Hindlimb muscle (tissue), 1 donor: ENCODE data around the gene RAF1. TPM values are rescaled to one million over a fixed set of nuclear protein-coding genes. Genes with fewer than 3 reads are reported as not detected.
"Not testable (repeated sequence)": the region's sequence is repeated elsewhere in the genome, so short reads cannot be mapped to it uniquely, and the experiment has no call there.

Experiments
- DNase-seq: peaks from one replicate; pipeline ENCODE4 v3.0.0-alpha.2; 2013
- polyA plus RNA-seq: library from polyadenylated mRNA; unstranded; fragments of 120-200 nt; gene quantifications from one replicate; pipeline ENCODE4 v1.2.1, GENCODE V29; 2013; ENCODE audit not compliant: insufficient read length

The RAF1 gene
- polyA plus RNA-seq, 1 donor, result 109 TPM

DNA sequence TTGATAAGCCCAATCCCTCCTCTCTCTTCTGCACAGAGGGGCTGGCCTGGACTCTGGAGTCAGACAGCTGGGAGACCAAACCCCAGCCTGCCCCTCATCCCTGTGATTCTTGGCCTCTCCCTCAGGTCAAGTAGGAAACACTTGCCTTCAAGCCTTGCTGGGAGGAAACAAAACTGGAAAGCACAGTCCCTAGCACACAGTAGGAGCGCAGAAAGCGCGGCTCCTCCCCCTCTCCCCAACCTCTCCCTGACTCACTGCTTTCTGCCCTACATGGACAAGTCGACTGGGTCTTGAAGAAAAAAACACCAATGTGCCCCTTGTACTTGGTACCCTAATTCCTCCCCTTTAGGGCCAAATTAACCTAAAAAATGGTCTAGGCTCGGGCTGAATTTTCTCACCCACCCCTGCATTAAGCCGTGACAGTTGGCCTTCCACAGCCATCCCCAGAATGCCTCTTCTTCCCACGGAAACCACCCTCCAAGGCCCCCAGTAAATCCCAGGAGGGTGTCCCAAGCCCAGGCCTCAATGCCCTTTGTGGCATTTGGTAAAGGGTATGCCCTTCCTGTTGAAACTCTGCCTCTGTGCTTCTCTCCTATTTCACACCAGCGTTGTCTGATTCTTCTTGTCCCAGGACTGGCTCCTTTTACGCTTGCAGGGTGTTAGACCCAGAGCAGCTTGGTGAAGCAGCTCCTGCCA is 11.3 kb upstream of the RAF1 start:
- DNase-seq, result no peak

DNA sequence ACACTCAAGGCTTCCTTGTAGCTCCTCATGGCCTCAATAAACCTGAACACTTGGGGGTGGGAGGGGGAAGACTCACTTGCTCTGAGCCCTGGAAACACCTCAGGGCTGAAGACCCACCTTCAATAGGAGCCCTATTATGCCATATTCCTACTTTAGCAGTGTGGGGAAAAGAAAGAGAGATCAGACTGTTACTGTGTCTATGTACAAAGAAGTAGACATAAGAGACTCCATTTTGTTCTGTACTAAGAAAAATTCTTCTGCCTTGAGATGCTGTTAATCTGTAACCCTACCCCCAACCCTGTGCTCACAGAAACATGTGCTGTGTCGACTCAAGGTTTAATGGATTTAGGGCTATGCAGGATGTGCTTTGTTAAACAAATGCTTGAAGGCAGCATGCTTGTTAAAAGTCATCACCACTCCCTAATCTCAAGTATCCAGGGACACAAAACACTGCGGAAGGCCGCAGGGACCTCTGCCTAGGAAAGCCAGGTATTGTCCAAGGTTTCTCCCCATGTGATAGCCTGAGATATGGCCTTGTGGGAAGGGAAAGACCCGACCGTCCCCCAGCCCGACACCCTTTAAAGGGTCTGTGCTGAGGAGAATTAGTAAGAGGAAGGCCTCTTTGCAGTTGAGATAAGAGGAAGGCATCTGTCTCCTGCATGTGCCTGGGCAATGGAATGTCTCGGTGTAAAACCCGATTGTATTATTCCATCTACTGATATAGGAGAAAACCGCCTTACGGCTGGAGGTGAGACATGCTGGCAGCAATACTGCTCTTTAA is 10.2 kb upstream of the RAF1 start:
- DNase-seq, result not testable (repeated sequence)

DNA sequence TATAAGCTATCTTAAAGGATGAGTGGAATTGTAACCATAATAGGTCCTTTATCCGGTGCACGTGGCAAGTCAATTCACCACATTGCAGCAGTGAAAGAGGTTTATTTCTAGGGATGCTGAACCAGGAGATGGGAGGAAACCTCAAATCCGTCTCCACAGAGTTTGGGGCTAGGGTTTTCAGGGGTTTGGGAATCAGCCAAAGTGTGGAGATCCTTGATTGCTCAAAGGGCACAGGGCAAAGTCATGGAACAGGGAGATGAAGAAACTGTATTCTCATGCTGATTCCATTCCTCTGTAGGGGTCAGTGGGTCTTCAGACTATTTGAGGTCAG is 7.2 kb upstream of the RAF1 start:
- no peak for DNase-seq

- DNase-seq, result no peak
These were observed 6.6 kb upstream of the RAF1 start for GRCh38 chr3:12670365-12671119.

- DNase-seq, result peak; percentile 48
These were observed 449 bp downstream of the RAF1 start for GRCh38 chr3:12663401-12663935.

- DNase-seq, result peak; percentile 59
These were observed 1.1 kb downstream of the RAF1 start for GRCh38 chr3:12662593-12663400.

DNA sequence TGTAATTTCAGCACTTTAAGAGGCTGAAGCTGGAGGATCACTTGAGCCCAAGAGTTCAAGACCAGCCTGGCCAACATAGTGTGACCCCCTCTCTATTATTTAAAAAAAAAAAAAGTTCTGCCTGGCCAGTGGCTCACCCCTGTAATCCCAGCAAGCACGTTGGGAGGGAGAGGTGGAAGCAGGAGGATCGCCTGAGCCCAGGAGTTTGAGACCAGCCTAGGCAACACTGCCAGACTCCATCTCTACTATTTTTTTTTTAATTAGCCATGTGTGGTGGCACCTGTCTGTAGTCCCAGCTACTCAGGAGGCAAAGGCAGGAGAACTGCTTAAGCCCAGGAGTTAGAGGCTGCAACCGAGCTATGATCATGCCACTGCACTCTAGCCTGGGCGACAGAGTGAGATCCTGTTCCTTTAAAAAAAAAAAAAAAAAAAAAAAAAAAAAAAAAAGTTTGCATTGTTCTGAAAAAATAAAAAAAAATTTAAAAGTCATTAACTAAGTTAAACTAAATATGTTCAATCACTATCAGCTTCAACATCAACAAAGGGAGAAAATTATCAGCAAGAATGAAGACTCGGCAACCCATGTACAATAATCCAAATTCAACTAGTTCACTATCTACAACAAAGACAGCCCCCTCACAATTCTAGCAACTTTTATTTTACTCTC is 1.9 kb downstream of the RAF1 start:
- DNase-seq, result no peak

- not testable (repeated sequence) for DNase-seq
These were observed 2.5 kb downstream of the RAF1 start for GRCh38 chr3:12661375-12661774.

DNA sequence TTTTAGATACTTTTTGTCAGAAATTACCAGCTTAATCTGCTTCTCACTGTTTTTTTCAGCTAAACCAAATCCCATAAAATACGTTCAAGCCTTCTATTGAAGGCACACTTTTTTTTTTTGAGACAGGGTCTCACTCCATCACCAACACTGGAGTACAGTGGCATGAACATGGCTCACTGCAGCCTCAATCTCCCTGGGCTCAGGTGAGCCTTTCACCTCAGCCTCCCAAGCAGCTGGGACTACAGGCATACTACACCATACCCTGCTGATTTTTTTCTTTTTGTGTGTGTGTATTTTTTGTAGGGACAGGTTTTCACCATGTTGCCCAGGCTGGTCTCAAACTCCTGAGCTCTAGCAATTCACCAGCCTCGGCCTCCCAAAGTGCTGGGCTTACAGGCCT is 3.7 kb downstream of the RAF1 start:
- DNase-seq, result no peak

GRCh38 chr3:12659316-12660015 is 4.5 kb downstream of the RAF1 start:
- DNase-seq, result no peak

DNA sequence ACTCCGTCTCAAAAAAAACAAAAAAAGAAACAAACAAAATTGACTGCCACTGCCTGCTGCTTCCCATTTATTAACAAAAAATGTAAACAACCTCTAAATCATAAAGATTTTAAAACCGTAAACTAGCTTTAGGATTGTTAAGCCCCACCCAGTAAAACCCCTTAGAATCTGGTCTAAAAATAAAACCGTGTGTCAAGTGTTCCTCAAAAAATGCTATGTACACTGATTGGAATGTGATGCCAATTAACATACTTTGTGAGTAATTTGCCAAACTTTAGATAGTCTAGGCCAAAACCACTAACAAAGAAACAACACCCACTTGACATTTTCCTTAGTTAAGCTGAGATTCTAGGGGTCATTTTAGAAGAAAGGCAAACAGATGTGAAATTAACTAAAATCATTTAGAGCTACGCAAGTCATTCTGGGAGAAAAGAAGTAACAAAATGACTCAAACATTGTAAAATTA is 5.3 kb downstream of the RAF1 start:
- no peak for DNase-seq

- DNase-seq, result no peak
These were observed 7.1 kb downstream of the RAF1 start for GRCh38 chr3:12656850-12657249.

GRCh38 chr3:12656193-12656592 is 7.7 kb downstream of the RAF1 start:
- DNase-seq, result no peak

DNA sequence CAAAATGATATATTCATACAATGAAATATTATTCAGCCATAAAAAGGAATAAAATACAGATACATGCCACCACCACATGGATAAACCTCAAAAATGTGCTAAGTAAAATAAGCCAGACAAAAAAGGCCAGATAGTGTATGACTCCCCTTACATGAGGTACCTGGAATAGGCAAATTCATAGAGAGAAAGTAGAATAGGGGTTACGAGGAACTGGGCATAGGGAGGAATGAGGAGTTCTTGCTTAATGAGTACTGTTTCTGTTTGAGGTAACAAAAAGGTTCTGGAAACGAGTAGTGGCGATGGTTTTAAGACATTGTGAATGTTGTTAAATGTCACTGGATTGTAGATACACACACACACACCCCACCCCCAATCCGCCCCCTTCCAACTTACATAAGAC is 8.2 kb downstream of the RAF1 start:
- DNase-seq, result no peak

GRCh38 chr3:12653747-12654146 is 10.2 kb downstream of the RAF1 start:
- no peak for DNase-seq

- DNase-seq, result no peak
These were observed 15.4 kb downstream of the RAF1 start for GRCh38 chr3:12648384-12648959.

DNA sequence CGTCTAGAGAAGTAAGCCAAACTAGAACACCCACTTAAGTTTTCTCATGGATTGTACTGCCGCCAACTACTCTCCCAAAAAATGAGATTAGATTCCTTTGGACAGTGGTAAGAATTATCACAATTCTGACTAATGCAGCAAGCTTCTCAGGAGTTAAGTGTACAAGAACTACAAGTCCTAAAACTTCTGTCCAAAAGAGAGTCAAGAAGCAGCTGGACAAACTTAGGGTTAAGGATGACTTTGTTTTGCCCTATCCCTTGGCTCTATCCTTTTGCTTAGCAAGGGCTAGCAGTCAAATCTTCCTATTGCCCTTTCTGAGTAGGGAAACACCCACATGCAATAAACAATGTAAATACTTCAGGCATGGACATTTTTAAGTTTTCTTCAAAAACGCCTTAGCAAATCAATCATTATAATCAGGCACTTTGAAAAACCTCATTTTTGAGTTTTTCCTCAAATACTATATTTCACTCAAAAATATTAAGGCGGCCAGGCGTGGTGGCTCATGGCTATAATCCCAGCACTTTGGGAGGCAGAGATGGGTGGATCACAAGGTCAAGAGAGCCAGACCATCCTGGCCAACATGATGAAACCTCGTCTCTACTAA is 19.5 kb downstream of the RAF1 start:
- no peak for DNase-seq

- no peak for DNase-seq
These were observed 20.2 kb downstream of the RAF1 start for GRCh38 chr3:12643724-12644123.

- no peak for DNase-seq
These were observed 20.9 kb downstream of the RAF1 start for GRCh38 chr3:12643010-12643380.

- DNase-seq, result not testable (repeated sequence)
These were observed 23.1 kb downstream of the RAF1 start for GRCh38 chr3:12640853-12641252.
